ENCODE measurements around the gene DHODH.
"Not testable (repeated sequence)": the region's sequence is repeated elsewhere in the genome, so short reads cannot be mapped to it uniquely, and the experiment has no call there.

DHODH gene

DNA sequence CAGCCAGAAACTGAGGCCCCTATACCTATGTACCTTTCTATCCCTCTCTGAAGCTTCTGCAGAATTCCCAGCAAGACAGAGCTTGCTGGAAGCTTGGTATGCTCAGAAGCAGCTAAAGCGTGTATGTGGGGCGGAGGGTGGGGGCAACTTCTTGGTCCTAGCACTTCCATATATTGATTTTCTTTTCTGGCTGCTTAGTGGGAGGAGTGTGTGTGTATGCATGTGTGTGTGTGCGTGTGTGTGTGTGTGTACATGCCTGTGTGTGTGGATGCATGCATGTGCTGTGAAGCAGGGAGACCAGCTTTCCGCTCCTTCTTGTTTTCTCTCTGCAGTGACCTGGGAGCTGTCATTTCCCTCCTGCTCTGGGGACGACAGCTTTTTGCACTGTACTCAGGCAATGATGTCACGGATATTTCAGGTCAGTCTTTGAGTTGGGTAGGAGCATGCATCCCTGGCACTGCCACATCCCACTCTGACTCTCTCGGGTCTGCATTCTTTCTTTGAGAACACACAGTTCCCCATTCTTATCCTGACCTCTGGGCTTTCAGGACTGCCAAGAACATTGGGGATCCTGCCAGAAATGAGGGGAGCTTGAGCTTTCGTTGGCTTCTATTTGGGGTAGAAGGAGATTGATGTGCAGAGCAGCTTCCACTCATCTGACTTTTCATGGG, 65.2 kb downstream of the DHODH start:
- DNase-seq (ENCODE audit: extremely low read depth, insufficient read length), result no peak
- TF ChIP-seq, protein P1, sequence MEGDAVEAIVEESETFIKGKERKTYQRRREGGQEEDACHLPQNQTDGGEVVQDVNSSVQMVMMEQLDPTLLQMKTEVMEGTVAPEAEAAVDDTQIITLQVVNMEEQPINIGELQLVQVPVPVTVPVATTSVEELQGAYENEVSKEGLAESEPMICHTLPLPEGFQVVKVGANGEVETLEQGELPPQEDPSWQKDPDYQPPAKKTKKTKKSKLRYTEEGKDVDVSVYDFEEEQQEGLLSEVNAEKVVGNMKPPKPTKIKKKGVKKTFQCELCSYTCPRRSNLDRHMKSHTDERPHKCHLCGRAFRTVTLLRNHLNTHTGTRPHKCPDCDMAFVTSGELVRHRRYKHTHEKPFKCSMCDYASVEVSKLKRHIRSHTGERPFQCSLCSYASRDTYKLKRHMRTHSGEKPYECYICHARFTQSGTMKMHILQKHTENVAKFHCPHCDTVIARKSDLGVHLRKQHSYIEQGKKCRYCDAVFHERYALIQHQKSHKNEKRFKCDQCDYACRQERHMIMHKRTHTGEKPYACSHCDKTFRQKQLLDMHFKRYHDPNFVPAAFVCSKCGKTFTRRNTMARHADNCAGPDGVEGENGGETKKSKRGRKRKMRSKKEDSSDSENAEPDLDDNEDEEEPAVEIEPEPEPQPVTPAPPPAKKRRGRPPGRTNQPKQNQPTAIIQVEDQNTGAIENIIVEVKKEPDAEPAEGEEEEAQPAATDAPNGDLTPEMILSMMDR (IDR thresholded peaks at IDR 0.05; ENCODE audit: insufficient read depth, low read length, poor library complexity, severe bottlenecking), result no peak
- H3K4me3 ChIP-seq (replicated peaks; ENCODE audit: low read depth, low read length), result no peak overlapping the region
- no peaks in the 10 kb centered on the region for H3K36me3 ChIP-seq (ENCODE audit: control insufficient read depth, insufficient read depth, low read length)
- no peaks in the 10 kb centered on the region for H3K27me3 ChIP-seq (replicated peaks; ENCODE audit: control insufficient read depth, insufficient read depth, low read length)

DNA sequence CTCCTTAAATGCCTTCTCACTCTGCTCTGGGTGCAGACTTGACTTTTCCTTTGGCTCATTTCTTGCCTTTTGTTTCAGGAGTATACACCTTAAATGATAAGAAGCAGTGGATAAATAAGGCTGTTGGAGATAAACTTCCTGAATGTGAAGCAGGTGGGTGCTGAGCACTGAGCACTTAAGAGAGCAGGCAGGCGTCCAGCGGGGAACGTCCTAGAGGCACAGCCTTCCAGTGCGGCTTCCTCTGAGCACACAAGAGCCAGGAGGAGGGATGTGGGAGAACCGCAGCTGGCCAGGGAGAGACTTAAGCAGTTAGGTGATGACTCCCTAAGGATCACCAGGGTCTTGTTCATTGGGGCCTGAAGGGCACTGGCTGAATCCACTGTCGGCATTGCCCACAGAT, 66.5 kb downstream of the DHODH start:
- not testable (repeated sequence) for H3K4me3 ChIP-seq (replicated peaks; ENCODE audit: low read depth, low read length); H3K36me3 ChIP-seq (ENCODE audit: control insufficient read depth, insufficient read depth, low read length); H3K27me3 ChIP-seq (replicated peaks; ENCODE audit: control insufficient read depth, insufficient read depth, low read length); DNase-seq (ENCODE audit: extremely low read depth, insufficient read length)

Measured in GM06990 (cell line).